Lung microvascular endothelial cell (primary cell): ENCODE results near the gene TAF11L4. TPM values are rescaled to one million over a fixed set of nuclear protein-coding genes. Genes with fewer than 3 reads are reported as not detected.
A peak's percentile ranks its signal among the peaks of the same experiment; 100 is the strongest.
"Not testable (repeated sequence)": the region's sequence is repeated elsewhere in the genome, so short reads cannot be mapped to it uniquely, and the experiment has no call there.

Experiments
- DNase-seq, 2 donors: peaks; one replicate each; pipeline versions ENCODE4 v3.0.0 to v3.0.0-alpha.2; 2010; ENCODE audit warnings: low read depth in 2 of 2
- total RNA-seq: library from RNA; depleted of rRNA; stranded (reverse); fragments of >200 nt; gene quantifications from 2 replicates; pipeline ENCODE4 v1.2.1, GENCODE V29; 2014

Gene TAF11L4
- not detected in 2 replicates for total RNA-seq

- not testable (repeated sequence) for DNase-seq
Measured at GRCh38 chr5:17521501-17521900, at the start of gene TAF11L4. TAF11L4 (plus strand) TSS chr5:17521801.

GRCh38 chr5:17475064-17475463 lies 46.5 kb upstream of the TAF11L4 start:
- DNase-seq: not testable (repeated sequence)

DNA sequence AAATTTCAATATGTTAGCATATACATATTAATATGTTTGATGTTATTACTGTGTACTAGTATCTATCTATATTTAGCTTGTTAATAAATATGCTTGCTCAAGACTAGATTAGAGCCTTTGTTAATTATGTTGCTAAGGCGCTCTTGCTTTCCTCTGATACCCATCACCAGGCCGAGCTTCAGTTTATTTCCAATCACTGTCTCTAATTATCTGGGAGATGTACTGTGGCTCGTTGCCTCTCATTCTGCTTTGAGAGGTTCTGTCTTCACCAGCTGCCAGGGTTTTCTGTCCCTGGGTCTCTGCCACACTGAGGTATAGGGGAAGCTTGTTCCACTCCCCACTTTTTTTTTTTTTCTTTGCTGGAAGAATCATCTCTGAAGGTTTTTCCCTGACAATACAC lies 44.6 kb upstream of the TAF11L4 start:
- DNase-seq: no peak

DNA sequence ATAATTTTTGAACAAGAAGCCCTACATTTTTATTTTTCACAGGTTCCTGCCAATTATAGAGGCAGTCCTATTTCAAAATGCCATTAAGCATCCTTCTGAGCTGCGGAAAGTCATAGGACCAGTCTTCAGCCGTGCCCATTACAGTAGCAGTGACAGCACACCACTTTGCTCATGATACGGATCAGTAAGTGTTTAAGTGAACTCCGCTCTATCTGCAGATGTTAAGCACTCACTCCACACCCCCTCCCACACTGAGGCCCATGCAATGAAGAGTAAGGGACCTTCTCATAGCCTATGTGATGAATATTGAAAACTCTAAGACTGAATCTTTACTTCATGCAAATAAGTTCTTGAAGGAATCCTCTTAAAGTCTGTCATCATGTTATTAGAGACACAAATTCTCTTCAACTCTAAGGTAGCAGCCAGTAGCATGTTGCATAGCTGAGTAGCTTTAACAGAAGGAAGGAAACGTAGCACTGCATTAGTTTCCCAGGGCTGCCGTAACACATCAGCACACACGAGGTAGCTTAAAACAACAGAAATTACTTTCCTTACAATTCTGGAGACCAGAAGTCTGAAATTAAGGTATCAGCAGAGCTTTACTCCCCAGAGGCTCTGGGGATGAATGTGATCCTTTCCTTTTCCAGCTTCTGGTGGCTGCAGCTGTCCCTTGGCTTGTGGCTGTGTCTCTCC lies 43.9 kb upstream of the TAF11L4 start:
- DNase-seq: no peak

DNA sequence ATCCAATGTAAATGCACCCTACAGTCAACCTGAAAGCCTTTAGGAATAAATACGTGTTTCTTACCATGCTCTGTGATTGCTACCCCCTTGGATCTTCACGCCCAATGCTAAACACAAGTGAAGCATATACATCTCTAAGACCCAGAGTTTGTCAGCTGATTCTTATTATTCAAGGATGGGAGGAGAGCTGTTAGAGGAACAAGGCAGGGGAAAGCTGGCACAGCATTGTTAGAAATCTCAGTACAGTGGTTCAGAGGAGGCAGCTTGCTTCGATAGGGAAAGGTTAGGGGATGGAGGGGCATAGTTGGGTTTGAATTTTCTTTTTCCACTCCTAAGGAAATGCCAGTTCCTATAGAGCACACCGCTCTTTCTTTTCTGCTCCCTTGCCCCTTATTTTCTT lies 40.2 kb upstream of the TAF11L4 start:
- no peak for DNase-seq

GRCh38 chr5:17482790-17483189 lies 38.8 kb upstream of the TAF11L4 start:
- DNase-seq: no peak

DNA sequence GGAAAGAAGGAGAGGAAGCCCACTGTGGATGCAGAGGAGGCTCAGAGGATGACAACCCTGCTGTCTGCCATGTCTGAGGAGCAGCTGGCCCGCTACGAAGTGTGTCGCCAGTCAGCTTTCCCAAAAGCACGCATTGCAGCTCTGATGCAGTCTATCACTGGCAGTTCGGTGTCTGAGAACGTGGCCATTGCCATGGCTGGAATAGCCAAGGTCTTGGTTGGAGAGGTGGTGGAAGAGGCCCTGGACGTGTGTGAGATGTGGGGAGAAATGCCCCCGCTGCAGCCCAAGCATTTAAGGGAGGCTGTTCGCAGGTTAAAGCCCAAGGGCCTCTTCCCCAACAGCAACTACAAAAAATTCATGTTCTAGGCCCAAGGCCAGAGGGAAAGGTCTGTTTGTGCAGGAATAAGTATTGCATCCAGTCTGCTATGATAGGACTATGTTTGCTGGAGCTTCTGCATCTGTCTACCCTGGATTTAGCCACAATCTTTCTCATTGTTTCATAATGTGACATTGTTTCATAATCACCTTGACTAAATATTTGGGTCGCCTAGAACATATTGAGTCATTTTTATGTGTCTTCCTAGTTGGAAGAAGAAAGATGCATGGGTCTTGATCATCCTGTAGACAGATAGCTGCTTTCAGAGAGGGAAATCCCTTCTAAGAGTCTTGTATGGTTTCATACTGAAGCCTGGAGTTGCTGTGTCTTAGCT lies 35.0 kb upstream of the TAF11L4 start:
- DNase-seq: not testable (repeated sequence)

GRCh38 chr5:17487174-17487512 lies 34.5 kb upstream of the TAF11L4 start:
- no peak for DNase-seq

- not testable (repeated sequence) for DNase-seq
Measured at GRCh38 chr5:17491257-17491656, 30.3 kb upstream of the TAF11L4 start.

- no peak for DNase-seq
Measured at GRCh38 chr5:17492770-17493169, 28.8 kb upstream of the TAF11L4 start.

- no peak for DNase-seq
Measured at GRCh38 chr5:17497446-17497845, 24.2 kb upstream of the TAF11L4 start.

DNA sequence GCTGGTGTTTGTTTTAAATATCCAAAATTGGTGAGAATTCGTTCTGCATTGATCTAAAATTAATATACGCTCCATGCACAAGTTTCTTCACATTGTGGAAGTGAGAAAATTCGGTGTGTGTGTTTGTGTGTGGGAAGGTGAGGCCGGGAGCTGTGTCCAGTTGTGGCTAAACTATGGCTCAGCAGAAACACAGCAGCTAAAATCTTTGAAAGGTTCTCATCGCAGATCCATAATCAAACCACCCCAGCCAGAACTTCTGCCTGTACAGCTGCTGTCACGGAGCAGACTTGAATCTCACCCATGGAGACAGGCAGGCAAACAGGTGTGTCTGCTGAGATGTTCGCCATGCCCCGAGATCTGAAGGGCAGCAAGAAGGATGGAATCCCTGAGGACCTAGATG lies 23.7 kb upstream of the TAF11L4 start, which contains the start of gene TAF11L2:
Gene TAF11L2 (plus strand): TSS at position 301 of the 400 bp plus-strand sequence.
- DNase-seq: not testable (repeated sequence)

GRCh38 chr5:17511775-17512325 lies 9.8 kb upstream of the TAF11L4 start:
- no peak for DNase-seq

GRCh38 chr5:17517526-17517925 lies 4.1 kb upstream of the TAF11L4 start:
- not testable (repeated sequence) for DNase-seq

GRCh38 chr5:17518067-17518466 lies 3.5 kb upstream of the TAF11L4 start, which contains the start of gene TAF11L3:
TAF11L3 (plus strand) TSS chr5:17518367.
- DNase-seq: not testable (repeated sequence)

GRCh38 chr5:17519508-17519907 lies 2.1 kb upstream of the TAF11L4 start:
- not testable (repeated sequence) for DNase-seq

DNA sequence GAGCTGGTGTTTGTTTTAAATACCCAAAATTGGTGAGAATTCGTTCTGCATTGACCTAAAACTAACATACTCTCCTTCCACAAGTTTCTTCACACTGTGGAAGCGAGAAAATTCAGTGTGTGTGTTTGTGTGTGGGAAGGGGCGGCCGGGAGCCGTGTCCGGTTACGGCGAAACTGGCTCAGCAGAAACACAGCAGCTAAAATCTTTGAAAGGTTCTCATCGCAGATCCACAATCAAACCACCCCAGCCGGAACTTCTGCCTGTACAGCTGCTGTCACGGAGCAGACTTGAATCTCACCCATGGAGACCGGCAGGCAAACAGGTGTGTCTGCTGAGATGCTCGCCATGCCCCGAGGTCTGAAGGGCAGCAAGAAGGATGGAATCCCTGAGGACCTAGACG lies 3.3 kb downstream of the TAF11L4 start, which contains the start of gene TAF11L5:
Gene TAF11L5 (plus strand): TSS at position 301 of the 400 bp plus-strand sequence.
- not testable (repeated sequence) for DNase-seq

GRCh38 chr5:17526504-17526903 lies 4.9 kb downstream of the TAF11L4 start:
- DNase-seq: peak; percentile 7 to 12

DNA sequence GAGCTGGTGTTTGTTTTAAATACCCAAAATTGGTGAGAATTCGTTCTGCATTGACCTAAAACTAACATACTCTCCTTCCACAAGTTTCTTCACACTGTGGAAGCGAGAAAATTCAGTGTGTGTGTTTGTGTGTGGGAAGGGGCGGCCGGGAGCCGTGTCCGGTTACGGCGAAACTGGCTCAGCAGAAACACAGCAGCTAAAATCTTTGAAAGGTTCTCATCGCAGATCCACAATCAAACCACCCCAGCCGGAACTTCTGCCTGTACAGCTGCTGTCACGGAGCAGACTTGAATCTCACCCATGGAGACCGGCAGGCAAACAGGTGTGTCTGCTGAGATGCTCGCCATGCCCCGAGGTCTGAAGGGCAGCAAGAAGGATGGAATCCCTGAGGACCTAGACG lies 6.8 kb downstream of the TAF11L4 start, which contains the start of gene TAF11L6:
Gene TAF11L6 (plus strand): TSS at position 301 of the 400 bp plus-strand sequence.
- DNase-seq: not testable (repeated sequence)
